GM19397 (cell line): ENCODE results near the gene SLC46A3.
"Not testable (repeated sequence)": the region's sequence is repeated elsewhere in the genome, so short reads cannot be mapped to it uniquely, and the experiment has no call there.

ENCODE experiments used
- ATAC-seq: cut with Tn5 transposase; IDR thresholded peaks from one replicate; pipeline ENCODE4 v1.9.1; 2021; ENCODE audit warnings: mild to moderate bottlenecking, moderate library complexity; ENCODE audit not compliant: unreplicated experiment

Gene SLC46A3, protein sequence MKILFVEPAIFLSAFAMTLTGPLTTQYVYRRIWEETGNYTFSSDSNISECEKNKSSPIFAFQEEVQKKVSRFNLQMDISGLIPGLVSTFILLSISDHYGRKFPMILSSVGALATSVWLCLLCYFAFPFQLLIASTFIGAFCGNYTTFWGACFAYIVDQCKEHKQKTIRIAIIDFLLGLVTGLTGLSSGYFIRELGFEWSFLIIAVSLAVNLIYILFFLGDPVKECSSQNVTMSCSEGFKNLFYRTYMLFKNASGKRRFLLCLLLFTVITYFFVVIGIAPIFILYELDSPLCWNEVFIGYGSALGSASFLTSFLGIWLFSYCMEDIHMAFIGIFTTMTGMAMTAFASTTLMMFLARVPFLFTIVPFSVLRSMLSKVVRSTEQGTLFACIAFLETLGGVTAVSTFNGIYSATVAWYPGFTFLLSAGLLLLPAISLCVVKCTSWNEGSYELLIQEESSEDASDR

DNA sequence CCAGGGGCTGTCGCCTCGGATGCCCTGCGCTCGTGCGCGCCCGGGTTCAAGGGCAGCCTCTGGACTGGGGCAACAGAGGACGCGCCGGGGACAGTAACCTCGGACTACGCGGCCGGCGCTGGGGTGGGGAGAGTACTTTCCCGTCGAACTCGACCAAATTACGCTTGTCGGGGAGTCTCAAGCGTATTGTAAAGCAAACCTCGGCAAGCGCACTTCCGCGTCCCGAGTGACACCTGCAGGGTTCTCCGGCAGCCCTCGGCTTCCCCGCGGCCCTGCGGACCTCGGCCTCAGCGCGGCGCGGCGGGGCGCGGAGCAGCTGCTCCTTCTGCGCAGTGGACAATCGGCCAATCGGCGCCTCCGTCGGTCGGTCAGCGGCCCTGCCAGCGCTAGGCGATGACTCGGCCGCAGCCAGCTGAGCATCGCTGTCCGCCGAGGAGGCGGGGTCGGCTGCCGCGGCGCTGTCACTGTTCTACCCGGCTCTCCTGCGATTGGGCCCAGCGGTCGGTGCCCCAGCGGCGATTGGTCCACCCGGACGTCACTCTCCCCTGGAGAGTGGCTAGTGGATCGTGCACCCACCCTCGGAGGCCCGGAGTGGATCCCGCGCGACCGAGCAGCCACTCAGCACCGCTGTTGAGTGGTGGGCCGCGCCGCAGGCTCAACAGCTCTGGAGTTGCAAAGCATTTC lies at the start of gene SLC46A3:
SLC46A3 (minus strand) TSS at position 428 of the 684 bp plus-strand sequence. CDS start 972 bp downstream, outside the sequence.
- ATAC-seq = peak; percentile 99

DNA sequence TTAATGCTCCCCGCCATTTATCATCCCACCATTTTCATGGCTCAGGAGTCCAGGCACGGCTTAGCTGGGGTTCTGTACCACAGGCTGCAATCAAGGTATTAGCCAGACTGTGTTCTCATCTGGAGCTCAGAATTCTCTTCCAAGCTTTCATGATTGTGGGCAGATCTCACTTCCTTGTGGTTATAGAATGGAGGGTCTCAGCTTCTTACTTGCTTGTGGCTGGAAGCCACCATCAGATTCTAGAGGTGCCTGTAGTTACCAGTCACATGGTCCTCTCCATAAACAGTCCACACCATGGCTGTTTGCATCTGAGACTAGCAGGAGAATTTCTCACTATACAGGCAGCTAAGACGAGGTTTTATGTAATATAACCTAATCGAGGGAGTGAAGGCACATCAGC lies 45.1 kb upstream of the SLC46A3 start:
- no peak for ATAC-seq

DNA sequence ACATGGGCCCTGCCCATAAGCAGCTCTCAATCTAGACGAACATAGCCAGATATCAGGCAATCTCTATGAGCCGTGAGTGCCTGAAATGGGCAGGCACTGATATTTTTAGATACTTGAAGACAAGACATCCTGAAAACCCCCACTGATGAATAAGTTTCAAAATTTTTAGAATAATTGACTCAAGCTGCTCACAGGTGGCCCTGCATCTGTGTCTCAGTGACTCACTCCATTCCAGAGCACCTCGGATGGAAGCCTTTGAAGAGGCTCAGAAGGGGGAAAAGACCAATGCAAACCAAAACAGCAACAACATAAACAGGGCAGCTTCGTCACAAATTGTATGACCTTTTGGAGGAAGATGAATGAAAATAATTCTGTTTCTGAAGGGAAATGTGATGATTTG lies 42.8 kb upstream of the SLC46A3 start:
- no peak for ATAC-seq

DNA sequence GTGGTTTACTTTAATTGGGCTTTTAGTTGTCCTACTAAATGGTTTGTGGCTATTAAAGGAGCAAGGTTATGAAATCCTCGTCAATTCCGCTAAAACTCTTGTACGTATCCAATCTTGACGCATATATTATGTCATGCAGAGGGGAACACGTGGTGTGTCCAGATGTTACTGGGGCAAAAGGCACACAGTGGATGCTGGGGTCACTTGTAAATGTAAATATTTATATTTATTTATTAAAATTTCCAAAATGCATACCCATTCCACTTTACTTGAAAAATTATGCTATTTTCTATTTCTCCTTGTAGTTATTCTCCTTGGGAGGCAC lies 36.7 kb upstream of the SLC46A3 start:
- no peak for ATAC-seq

DNA sequence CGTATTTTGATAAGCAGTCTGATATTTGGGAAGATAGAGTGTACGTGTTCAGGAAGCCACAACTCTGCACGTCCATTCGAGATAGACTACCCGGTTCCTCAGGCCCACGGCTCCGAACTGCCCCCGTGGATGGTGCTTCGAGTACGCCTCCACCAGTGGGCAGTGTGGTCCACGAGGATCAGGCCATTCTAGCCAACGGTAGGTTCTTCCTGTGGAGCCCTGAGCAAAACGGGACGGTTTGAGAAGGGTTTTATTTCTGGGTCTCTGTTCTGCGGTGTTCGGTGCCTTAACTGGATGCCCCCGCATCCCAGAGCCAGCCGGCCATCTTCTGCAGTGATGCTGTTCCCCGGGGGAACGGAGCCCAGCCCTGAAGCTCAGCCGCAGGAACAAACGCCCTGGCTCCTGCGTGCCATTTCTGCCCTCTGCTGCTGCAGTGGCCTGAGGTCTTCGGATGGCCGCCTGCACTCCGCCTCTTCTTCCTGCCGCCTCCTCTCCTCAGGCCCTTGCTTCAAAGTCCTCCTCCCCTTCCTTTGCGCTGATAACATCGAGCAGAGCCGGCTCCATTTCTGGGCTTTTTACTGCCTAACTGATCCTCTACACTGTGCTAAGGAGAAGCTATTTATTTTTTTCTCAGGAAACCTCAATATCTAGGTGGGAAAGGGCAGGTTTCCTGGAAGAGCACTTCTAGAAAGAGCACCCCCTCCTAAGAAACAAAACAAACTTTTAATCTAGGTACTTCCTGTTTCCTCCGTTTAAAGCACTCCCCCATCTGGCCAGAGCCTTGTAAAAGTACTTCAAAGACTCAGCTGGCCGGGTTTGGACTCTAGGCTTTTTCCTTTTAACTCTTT lies 36.2 kb upstream of the SLC46A3 start:
- no peak for ATAC-seq

DNA sequence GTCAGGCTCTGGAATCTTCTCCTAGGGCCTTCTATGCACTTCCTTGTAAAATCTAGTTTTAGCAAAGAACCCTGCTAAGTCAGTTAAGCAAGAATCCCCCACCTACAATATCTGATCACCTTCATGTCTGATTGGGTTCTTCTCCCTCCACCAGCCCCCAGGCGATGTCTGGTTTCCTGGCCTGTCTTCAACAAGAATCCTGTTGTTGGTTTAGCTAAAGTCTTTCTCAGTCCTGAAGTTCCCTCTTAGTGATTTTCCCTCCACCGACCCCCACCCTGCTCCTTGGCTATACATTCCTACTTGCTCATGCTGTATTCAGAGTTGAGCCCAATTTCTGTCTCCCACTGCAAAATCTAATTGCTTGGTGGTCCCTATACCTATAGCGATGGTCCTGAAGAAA lies 35.2 kb upstream of the SLC46A3 start:
- no peak for ATAC-seq

DNA sequence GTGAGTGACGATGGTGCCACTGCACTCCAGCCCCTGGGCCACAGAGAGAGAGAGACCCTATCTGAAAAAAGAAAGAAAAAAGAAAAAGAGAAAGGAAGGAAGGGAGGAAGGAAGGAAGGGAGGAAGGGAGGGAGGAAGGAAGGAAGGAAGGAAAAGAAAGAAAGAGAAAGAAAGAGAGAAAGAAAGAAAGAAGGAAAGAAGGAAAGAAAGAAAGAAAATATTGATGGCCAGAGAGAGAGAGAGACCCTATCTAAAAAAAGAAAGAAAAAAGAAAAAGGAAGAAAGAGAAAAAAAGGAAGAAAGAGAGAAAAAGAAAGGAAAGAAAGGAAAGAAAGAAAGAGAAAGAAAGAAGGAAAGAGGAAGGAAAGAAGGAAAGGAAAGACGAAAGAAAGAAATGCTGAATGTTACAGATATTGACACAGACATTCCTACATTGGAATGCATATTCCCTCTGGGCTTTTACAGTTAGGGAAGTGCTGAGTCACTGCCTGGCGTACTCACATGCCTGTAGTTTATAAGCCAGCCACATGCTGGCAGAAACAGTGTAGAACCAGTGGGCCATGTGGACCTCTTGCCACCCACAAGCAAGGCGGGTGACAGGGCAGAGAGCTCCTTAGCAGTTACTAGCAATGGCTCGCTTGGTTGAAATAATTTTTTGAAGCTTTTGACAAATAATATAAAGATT lies 34.6 kb upstream of the SLC46A3 start:
- ATAC-seq = no peak

DNA sequence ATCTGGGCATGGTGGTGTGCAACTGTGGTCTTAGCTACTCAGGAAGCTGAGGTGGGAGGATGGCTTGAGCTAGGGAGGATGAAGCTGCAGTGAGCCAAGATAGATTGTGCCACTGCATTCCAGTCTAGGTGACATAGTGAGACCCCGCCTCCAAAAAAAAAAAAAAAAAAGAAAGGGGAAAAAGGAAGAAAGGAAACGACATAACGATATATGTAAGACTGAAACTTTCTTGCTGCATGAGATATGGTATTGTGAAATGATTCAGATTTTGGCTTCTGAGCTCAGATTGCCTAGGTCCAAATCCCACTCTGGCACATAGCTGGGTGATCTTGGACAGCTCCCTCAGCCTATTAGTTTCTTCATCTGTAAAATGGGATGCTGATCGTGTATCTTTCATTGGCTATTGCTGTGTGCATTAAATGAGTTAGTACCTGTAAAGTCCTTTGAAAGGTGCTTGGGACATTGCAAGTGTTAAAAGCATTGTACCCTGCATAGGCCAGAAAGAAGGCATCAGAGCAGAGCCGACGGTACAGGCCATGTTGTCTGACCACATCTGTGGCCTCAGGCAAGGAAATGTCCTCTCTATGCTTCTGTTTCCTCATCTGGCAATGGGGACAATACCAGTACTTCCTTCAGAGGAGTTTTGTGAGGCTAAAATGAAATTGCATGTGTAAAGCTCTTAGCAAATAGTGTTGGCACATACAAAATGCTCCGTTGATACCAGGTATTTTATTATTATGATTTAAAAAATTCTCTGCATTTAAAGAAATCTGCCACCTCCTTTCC lies 32.6 kb upstream of the SLC46A3 start:
- ATAC-seq = no peak

DNA sequence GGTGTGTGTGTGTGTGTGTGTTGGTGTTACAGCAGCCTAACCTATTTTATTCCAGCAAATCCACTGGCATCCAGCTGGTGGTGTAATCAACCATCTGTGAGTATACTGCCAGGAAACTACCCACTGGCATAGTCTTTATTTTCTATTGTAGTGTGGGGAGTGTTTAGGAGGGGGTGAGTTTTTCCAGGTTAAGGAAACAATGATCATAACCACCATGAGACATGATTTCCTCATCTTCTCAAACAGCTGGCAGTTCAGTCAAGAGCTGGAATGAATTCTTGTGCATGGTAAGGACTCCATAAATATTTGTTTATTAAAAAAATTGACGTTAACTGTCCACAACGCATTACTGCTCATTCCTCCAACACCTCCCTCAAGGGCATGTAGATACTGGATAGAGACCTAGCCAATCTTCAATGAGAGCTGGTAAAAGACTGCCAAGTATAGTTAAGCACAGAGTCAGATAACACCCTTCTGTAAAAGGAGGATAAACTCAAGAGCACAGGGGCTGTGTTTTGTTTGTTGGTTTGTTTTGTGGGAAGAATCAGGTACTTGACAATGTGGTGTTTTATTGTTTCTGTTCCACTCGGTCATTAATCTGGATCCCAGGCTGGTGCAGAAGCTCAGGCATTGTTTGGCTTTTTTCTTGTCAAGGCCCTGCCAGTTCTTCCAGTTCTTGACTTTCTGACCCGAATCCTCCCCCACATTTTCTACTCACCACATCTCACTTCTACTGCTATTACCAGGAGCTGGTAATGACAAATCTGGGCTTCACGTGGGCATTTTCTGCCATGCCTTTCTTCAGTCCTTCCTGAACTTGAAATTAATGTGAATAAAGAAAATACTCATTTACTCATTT lies 31.6 kb upstream of the SLC46A3 start:
- ATAC-seq = no peak

DNA sequence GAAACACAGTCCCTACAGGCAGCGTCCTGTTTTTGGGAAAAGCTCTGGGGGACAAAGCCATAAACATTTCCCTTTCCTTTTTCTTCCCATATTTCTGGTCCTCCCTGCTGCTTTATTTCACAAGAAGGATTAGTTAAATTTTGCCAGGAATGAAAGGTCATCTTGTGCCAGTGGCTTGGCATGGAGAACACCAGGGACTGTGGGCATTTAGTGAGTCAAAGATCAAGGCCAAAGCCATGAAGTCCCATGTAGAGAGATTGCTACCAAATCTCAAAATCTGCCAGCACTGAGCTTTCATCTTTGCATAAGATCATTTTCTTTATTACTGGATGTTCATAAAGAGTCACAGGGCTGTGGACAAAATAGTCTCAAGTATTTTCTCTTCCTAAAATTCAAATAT lies 29.1 kb upstream of the SLC46A3 start:
- no peak for ATAC-seq

DNA sequence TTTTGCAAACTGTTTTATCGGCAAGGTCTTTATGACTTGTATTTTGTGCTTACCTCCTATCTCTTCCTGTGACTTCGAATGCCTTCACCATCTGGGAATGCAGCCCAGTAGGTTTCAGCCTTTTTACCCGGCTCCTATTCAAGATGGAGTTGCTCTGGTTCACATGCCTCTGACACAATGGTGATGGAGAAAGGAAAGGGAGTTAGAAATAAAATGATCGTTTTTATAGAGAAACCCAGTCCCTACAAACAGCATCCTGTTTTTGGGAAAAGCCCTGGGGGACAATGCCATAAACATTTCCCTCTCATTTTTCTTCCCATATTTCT lies 27.5 kb upstream of the SLC46A3 start:
- ATAC-seq = no peak

DNA sequence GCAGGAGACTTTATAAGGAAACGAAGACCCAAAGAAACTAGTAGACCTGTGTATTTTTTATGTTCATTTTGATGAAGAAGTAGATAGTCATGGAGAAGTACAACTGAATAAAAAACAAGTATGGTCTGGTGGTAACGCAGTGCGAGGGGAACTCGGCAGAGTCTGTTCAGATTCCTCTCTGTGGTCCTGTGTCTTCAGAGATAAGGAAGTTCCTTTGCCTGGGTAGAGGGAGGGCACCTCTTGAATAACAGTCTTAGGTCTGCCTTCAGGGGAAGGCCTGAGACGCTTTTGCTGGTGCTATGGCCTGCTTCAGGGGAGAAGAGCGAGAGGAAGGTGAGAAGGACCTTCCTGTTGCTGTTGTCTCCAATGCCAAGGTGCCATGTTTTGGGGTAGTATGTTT lies 25.9 kb upstream of the SLC46A3 start:
- no peak for ATAC-seq

DNA sequence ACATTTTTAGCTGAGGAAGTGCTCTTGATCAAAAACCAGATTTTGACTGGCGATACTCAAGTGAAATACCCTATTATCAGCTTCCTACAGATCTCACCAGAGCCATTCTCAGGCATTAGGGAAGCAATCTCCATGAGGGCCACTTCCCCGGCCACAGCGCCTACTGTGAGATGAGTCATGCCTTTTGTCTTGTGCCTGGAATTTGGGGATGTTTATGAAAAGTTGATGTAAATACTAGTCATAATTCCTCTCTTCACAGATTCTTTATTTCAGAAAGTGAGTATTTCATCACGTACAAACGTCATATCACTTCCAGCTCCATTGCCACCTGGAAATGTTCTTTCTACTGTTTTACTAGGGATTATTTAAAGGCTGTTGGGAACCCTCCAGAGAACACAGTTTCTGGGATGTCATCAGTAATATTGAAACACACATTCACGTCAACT lies 25.3 kb upstream of the SLC46A3 start:
- no peak for ATAC-seq

DNA sequence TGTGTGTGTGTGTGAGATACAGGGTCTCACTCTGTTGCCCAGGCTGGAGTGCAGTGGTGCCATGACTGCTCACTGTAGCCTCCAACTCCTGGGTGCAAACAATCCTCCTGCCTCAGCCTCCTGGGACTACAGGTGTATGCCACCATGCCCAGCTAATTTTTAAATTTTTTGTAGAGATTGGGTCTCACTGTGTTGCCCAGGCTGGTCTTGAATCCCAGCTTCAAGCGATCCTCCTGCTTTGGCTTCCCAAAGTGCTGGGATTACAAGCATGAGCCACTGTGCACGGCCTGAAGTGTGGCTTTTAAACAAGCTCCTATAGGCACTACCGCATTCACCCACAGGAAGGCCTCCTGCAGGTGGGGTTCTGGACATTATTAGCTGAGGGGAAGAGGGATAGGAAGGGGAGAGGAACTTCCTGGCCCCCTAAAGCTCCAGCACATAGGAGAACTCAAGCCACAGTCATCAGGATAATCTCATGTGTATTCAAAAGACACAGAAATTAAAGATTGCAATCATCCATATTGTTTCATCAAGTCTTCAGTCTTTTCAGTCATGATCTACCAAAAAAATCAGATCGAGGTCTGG lies 24.8 kb upstream of the SLC46A3 start:
- ATAC-seq = no peak

DNA sequence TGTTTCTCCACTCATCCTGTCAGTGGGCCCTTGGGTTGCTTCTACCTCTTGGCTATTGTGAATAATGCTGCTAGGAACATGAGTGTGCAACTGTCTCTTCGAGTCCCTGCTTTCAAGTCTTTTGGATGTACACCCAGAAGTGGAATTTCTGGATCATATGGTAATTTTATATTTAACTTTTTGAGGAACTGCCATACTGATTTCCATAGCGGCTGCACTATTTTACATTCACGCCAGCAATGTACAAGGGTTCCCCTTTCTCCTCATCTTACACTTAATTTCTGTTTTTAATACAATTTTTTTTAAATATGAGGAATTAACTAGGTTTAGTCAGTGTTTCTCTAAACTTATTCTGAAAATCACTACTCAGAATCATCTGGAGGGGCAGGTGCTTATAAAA lies 24.2 kb upstream of the SLC46A3 start:
- ATAC-seq = no peak

DNA sequence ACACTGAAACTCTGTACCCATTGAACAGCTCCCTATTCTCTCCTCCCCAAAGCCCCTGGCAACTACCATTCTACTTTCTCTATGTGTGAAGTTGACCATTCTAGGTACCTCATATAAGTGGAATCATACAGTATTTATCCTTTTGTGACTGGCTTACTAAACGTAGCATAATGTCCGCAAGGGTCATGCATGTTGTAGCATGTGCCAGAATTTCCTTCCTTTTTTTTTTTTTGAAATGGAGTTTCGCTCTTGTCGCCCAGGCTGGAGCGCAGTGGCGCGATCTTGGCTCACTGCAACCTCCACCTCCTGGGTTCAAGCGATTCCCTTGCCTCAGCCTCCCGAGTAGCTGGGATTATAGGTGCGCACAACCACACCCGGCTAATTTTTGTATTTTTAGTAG lies 23.7 kb upstream of the SLC46A3 start:
- not testable (repeated sequence) for ATAC-seq

DNA sequence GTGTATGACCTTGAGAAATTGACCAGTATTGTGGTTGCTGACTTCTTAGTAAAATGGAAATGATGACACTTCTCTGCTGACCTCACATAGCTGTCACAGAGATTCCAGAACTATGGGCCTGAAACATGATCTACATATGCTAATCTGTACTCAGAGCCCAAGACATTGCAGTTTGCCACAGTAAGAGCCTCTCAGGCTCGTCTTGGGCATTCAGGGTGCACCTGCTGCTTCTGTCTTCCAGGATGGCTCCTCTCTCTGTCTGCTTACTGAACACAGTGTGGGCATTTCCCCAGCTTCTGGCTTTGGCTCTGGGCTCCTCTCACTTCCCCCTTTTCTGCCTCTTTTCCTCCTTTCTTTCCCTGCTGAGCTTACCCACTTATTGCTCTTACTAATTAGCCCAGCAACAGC lies 22.3 kb upstream of the SLC46A3 start:
- ATAC-seq = no peak

DNA sequence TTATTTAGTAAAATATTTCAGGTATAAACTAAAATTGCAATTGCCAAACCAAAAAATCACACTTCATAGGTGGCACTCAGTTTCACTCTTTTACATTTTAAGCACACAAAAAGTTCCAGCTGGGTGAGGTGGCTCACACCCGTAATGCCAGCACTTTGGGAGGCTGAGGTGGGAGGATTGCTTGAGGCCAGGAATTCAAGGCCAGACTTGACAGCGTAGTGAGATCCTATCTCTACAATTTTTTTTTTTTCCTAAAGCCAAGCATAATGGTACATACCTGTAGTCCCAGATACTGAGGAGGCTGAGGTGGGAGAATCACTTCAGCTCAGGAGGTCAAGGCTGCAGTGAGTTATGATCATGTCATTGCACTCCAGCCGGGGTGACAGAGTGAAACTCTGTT lies 20.6 kb upstream of the SLC46A3 start:
- ATAC-seq = no peak

DNA sequence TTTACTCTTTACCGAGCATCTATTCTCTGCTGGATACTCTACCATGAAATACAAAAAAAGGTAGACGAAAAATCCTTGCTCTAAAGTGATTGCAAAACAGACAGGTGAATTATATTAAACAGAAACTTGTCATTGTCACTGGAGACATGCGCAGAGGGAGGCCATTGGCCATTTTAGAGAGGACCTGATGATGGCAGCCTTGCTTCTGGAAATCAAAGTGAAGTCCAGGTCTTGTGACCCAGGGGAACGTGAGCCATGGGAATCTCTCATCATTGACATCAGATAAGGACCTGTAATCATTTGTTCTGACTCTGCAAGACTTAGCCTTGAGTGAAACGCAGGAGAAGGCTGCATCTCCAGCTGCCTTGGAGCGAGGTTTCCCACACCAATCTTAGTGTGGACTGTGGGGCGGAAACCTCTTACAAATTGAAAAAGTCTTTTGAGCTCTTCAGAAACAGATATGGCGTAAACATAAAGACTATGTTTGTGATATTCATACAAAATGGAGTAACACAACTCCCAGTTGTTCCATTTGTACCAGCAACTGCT lies 16.8 kb upstream of the SLC46A3 start:
- ATAC-seq = no peak
